Dermis blood vessel endothelial cell (primary cell): ENCODE results near the gene NPR1. TPM values are rescaled to one million over a fixed set of nuclear protein-coding genes. Genes with fewer than 3 reads are reported as not detected.
"Not testable (repeated sequence)": the region's sequence is repeated elsewhere in the genome, so short reads cannot be mapped to it uniquely, and the experiment has no call there.

ENCODE experiments used
- DNase-seq: peaks from one replicate; pipeline ENCODE4 v3.0.0; 2010
- total RNA-seq: library from RNA; depleted of rRNA; stranded (reverse); fragments of >200 nt; gene quantifications from 2 replicates; pipeline ENCODE4 v1.2.3, GENCODE V29; 2014

The NPR1 gene
- total RNA-seq, 1 donor from 2014 or later = 56.5 TPM

DNA sequence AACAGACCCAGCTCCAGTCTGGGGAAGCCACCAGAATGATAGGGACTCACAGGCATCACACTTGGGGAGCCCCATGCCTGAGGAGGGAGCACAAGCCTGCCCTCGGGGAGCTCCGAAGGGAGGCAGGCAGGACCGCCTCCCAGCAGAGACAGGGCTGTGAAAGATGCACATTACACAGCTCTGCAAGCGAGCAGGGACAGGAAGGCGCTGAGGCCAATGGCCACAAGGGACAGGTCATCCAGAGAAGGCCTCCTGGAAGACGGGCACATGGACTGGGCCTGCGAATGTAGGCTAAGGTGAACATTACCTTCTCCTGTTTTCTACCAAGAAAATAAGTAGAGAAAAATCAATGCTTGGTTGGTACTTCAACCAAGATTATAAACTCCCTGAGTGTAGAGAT, 4.2 kb downstream of the NPR1 start:
- DNase-seq = no peak

DNA sequence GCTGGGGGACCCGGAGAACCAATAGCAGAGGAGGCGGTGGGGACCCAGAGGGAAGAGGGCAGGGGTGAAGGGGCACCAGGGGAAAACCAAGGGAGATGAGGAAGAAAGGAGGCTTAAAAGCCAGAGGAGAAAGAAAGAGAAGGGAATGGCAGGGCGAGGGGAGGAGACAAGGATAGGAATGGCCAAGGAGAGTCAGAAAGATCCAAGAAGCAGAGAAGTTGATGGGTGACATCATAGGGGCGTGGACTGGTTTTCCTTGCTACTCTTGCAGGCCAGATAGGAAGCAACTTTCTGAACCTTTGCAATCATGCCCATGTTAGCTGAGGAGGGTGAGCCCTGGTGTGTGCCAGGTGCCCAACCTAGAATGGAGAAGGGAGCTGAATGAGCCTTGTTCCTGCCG, 5.4 kb downstream of the NPR1 start:
- no peak for DNase-seq

DNA sequence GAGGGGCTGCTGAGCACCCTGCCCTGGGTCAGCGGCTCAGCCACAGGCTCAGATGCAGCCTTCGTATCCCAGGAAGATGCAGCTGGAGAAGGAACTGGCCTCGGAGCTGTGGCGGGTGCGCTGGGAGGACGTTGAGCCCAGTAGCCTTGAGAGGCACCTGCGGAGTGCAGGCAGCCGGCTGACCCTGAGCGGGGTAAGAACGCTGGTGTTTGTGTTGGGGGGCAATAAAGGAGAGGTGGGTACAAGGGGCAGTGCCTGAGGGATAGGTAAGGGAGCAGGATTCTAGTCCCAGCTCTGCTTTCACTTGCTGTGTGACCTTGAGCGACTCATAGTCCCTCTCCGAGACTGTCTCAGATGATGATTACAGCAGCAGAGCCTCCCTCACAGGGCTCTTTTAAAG, 6.4 kb downstream of the NPR1 start:
- no peak for DNase-seq

DNA sequence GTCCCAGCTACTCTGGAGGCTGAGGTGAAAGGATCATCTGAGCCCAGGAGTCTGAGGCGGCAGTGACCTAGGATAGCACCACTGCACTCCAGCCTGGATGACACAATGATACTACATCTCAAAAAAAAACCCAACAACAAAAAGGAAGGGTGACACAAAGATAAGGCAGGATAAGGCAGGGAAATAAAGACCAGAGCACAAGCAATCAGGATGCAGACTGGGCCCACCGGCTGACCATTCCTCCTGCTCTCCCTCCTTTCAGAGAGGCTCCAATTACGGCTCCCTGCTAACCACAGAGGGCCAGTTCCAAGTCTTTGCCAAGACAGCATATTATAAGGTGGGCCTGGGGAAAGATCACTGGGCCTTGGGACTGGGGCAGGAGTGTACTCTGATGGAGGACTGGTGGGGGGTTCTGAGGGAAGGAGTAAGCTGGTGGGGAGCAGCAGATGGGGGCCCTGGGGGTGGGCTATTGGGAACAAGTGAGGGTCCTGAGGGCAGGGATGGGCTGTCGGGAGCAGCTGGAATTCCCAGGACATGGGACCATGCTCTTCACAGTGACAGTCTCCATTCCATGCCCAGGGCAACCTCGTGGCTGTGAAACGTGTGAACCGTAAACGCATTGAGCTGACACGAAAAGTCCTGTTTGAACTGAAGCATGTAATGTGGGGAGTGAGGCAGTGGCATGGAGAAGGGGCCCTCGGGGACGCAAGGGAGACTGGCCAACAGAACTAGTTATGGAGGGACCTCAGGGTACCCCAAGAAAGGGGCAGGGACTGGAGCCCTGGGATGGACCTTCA, 7.3 kb downstream of the NPR1 start:
- DNase-seq = no peak

DNA sequence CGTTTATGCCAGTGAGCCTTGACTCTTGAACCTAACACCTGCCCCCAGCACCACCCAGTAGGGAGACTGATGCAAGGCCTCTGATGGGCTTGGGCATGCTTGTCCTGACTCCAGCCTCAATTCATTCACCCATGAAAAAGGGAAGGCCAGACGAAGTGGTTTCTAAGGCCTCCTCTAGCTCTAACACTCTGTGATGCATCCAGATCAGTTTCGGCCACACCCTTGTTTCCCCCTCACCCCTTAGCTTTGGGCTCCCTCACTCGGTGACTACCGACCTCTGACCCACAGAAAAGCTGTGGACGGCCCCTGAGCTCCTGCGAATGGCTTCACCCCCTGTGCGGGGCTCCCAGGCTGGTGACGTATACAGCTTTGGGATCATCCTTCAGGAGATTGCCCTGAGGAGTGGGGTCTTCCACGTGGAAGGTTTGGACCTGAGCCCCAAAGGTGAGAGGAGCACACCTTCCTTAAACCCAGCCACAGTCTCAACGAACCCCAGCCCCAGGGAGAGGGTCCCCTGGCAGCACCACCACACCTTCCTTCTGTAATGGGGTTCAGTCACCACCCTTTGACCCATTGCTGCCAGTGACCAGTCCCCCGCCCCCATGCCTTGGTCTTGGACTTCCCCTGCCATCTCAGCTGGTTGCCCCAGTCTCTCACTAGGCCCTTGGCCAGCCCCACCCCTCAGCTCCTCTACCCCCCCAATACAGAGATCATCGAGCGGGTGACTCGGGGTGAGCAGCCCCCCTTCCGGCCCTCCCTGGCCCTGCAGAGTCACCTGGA, 9.0 kb downstream of the NPR1 start:
- no peak for DNase-seq

DNA sequence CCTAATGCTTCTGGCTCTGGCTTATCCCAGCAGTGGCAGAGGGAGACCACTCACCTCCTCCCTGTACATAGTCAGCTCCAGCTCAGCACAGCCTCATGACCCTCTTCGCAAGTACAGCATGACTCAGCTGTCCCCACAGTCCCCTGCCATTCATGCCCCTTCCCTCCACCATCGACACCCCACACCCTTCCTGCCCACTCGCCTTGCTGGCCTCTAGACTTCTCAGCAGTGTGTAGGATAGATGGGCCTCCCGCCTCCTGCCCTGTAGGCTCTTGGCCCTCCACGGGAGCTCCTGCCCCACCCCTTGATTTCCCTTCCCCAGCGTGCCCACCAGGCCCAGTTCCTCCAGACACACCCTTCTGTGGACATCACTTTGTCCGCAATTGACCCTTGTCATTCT, 9.8 kb downstream of the NPR1 start:
- no peak for DNase-seq

DNA sequence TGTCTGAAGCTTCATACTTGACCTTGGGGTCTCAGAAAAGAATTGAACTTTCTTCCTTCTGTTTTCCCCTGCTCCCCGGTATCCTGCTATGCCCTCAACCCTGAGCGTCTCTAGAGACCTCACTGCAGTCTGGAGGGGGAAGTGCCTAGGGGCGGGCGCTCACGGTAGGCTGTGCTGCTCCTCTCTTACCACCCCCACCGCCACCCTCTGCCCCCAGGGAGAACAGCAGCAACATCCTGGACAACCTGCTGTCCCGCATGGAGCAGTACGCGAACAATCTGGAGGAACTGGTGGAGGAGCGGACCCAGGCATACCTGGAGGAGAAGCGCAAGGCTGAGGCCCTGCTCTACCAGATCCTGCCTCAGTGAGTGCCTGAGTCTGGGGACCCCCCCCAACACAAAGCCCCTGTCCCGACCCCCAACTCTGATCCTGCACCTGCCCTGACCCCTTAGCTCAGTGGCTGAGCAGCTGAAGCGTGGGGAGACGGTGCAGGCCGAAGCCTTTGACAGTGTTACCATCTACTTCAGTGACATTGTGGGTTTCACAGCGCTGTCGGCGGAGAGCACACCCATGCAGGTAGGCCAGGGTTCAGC, 10.3 kb downstream of the NPR1 start:
- DNase-seq = no peak

DNA sequence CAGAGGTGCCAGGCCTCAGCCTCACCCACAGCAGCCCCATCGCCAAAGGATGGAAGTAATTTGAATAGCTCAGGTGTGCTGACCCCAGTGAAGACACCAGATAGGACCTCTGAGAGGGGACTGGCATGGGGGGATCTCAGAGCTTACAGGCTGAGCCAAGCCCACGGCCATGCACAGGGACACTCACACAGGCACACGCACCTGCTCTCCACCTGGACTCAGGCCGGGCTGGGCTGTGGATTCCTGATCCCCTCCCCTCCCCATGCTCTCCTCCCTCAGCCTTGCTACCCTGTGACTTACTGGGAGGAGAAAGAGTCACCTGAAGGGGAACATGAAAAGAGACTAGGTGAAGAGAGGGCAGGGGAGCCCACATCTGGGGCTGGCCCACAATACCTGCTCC, 15.0 kb downstream of the NPR1 start:
- DNase-seq = no peak

DNA sequence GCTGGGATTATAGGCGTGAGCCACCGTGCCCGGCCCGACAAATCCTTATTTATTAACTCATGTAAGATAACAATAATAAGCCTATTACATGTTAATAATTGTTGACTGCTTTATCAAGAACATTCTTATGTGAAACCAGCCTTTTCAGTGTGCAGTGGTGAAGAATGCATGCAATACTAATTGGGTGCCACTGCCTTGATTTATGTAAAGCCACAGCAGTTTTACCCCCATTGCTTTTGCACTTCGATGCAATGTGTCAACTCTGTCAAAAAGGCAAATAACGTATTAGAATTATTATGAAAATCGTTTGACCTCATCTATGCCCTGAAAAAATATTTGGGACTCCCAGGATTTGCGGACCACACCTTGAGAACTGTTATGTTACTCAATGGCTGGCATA, 18.3 kb downstream of the NPR1 start:
- DNase-seq = no peak

DNA sequence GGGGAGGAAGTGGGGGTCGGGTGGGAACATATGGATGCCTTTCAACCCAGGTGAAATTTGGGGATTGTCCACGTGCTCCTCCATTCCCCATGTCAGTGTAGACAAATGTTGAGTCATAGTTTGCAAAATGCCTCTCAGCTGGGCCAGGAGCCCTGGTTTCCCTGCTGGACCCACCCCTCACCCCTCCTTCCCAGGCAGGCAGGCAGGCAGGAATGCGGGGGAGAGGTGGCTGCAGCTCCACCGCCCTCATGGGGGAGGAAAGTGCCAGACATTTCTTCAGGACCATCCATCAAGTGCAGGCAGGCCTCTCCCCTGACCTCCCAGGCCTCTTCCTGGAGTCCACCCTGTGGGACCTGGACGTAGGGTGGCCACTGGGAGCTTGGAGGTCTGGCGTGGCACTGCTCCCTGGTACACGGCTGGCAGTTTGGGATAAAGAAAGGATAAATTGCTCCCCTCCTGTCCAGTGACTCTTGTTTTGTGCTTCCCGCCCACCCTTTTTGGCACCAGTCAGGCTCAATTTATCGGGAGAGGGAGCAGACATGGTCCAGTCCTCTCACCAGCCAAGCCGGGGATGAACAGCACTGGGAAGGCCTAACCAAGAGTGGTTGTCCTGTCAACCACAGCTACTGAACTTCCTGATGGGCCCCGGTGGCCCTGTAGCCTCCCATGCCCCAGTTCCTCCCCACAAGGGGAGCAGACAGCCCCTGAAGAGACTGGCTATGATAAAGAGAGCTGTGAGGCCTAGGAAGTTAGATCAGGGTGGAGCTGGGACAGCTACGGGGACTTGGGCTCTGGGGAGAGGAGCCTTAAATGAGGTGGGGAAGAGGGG, 18.9 kb downstream of the NPR1 start:
- DNase-seq = peak; percentile 47

DNA sequence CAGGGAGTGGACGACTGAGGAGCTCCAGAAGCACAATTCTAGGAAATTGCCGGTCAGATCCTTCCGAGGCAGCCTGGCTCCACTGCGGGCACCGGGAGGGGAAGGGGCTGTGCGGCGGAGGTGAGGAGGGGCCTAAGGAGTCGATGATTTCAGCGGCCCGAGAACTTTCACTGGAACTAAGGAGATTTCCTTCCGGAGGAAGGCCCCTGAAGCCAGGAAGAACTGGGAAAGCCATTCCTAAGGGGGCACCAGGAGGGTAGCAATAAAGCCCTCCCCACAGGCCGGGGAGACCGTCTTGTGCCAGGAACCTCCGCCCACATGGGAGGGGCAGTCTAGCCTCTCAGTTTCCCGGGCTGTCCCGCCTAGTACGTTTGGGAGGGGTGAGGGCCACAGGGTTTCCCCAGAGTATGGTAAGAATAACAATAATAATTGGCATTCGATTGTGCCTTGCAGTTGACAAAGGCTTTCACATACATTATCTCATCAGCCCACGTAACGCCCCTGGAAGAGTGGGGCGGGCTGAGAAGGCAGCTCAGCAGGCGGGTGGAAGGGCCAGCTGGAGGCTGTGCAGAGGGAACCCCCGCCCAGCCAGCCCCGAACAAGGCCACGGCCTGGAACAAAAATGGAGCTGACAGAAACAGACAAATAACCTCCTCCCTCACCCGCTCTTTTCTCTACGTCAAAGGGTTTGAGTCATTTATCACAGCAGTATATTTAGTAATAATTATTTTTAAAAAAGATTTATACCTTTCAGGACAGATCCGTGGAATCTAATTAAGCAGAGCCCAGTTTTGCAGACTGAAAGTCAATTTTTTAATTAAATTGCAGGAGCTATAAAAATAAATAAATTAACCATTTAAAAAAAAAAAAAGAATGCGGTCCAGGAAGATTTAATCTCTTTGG, 19.8 kb downstream of the NPR1 start:
- DNase-seq = peak; percentile 94

DNA sequence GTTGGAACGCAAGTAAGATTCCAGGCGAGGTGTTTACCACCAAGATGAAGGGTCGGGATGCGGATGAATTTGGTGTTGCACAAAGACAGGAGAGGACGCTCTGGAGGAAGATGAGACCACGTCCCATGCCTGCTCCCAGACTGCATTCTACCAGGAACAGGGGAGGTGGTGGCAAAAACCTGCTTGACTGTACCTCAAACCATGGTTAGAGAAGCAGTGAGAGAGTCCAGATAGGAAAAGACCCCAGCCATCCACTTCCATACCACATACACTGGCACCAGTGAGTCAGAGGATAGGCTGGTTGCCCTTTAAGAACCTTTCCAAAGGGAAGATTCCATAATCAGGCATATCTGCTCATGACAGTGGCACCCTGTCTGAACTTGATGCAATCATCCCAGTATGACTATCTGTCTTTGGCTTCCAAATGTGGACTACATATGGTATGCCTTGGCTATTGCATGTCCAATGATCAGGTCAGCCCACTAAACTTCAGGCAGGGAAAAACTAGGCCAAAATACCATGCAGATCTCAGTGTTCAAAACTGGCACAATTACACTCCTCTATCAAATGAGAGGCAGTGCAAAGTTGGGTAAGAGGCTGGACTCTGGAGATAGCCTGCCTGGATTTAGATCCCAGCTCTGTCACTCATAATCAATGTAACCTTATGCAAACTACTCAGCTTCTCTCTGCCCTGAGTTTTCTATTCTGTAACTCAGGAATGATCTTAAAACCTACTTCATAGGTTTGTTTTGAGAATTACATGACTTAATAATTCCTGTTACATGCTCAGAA, 20.6 kb downstream of the NPR1 start:
- peak; percentile 19 for DNase-seq

DNA sequence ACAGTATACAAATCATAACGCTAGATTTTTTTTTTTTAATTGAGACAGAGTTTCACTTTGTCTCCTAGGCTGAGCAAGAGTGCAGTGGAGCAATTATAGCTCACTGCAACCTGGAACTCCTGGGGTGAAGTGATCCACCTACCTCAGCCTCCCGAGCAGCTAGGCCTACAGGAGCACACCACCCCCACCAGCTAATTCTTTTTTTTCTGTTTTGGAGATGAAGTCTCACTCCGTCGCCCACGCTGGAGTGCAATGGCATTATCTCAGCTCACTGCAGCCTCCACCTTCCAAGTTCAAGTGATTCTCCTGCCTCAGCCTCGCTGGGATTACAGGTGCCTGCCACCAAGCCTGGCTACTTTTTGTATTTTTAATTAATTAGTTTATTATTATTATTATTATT, 21.3 kb downstream of the NPR1 start:
- no peak for DNase-seq

DNA sequence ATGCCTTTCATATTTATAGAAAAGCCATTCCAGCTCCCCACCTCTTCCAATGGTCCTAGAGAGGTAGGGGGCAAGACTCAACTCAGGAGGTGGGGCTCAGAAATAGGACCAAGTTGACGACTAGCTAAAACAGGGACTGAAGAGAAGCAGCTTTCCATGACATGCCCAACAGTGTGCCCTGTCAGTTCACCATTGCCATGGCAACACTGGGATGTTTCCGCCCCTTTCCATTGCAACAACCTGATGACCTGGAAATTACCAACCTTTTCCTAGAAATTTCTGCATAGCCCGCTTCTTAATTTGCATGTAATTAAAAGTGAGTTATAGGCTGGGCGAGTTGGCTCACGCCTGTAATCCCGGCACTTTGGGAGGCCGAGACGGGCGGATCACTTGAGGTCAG, 27.0 kb downstream of the NPR1 start:
- no peak for DNase-seq

DNA sequence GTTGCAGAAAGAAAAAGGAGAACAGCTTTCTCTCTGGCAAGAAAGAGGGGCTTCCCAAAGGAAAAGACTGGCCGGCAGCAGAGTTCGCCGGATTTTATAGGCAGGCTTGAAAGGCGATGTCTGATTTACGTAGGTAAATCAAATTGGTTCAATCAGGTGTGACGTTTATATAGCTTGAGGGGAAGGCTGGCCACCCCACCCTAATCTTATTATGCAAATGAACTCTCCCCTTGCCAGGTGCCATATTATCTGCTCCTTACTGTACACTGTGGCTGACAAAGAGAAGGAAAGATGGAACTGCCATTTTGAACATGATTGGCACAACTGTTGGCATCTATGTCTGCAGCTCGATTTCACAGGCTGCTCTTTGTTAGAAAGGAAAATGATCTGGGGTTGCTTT, 32.5 kb downstream of the NPR1 start:
- no peak for DNase-seq

DNA sequence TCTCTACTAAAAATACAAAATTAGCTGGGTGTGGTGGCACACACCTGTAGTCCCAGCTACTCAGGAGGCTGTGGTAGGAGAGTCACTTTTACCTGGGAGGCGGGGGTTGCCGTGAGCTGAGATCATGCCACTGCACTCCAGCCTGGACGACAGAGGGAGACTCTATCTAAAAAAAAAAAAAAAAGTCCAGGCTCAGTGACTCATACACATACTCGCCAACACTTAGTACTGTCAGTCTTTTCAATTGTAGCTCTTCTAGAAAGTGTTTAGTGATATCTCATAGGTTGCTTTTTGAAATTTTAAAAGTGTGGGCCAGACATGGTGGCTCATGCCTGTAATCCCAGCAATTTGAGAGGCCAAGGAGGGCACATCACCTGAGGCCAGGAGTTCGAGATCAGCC, 37.7 kb downstream of the NPR1 start:
- DNase-seq = not testable (repeated sequence)

DNA sequence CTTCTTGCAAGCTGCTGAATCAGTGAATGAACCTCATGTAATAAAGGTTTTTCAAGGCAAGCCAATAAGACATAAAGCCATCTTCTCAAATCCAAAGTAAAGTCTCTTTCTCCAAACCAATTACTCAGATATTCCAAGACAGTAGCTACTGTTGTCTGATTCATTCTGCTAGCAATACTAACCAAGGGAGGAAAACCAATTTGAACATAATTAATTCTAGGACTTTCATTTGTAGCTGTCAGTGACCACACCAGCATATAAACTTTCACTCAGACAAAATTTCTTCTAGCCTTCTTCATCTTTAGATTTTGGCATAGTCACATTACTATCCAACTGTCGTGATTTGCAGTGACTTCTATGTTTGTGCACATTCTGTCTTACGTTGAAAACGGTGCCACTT, 38.8 kb downstream of the NPR1 start:
- DNase-seq = no peak

DNA sequence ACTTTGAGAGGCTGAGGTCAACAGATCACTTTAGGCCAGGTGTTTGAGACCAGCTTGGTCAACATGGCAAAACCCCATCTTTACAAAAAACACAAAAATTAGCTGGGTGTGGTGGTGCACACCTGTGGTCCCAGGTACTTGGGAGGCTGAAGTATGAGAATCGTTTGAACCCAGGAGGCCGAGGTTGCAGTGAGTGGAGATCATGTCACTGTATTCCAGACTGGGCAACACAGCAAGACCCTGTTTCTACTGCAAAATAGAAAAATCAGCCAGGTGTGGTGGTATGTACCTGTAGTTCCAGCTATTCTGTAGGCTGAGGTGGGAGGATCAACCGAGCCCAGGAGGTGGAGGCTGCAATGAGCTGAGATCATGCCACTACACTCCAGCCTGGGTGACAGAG, 45.2 kb downstream of the NPR1 start:
- DNase-seq = no peak

DNA sequence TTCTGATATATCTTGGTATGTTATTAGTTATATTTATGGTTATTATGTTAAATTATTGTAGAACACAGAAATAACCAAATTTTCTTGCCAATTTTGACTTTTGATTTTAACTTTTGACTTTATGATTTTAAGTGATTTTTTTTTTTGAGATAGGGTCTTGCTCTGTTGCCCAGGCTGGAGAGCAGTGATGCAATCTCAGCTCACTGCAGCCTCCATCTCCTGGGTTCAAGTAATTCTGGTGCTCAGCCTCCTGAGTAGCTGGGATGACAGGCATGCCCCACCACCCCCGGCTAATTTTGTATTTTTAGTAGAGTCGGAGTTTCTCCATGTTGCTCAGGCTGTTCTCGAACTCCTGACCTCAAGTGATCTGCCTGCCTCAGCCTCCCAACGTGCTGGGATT, 46.1 kb downstream of the NPR1 start:
- not testable (repeated sequence) for DNase-seq

DNA sequence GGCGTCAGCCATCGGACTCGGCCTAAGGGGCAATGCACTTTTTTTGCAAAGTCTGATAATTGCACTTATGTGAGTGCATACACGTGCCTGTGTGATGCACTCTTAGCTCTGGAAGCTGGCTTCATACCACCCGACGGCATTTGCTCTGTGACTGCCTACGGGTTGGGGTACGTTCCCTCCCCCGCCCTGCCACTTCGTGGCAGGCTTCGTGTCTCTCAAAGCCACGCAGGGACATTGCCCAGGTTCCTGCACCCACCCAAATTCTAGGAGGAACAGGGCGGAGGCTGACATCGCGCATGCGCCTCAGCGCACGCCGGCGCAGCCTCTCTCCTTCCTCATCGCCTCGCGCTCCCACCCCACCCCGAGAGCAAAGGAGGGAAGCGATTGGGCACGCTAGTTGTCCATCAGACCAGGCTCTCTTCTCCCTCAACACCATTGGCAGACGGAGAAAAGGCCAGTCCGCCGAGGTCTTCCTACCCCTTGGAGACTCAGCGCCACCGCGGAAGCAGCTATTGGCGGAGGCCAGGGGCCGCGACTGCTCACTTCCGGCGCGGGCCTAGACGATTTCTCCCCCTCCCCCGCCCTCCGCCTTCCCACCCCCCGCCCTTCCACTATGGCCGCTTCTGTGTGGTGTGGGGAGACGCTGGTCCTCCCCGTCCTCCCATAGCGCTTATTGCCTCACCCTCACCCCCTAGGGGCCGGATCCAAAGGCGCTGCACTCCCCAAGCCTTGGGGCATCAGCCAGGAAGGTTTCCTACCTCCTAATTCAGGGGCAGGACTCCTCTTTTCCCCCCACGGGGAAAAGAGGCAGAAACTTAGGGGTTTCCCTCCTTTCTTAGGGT, 49.2 kb downstream of the NPR1 start, which contains the start of gene INTS3:
Gene INTS3, plus strand, starts transcription at position 588 of the 842 bp plus-strand sequence. CDS start 585 bp downstream, outside the sequence.
- peak; percentile 100 for DNase-seq
